Activated T-cell treated with anti-CD3 and anti-CD28 coated beads, Interleukin-2, amount 50 U/mL, for 72 hours (primary cell): ENCODE results near the gene PTX4. TPM values are rescaled to one million over a fixed set of nuclear protein-coding genes. Genes with fewer than 3 reads are reported as not detected.

Experiments
- ATAC-seq, 2 donors: fragments of 150-1000 bp; cut with Tn5 transposase; replicated peaks in 1 of 2; 2 replicates each; pipeline ENCODE4 v1.10.0; 2021; ENCODE audit warnings: moderate library complexity in 2 of 2, mild to moderate bottlenecking in 1 of 2
- DNase-seq, 2 donors: peaks; one replicate each; pipeline ENCODE4 v3.0.0; 2021 to 2022; ENCODE audit warnings: mixed read lengths in 1 of 2
- H3K27ac Mint-ChIP-seq: one replicate; pipeline ENCODE4 v1.8.0; 2022; ENCODE audit warnings: mild to moderate bottlenecking, moderate library complexity, mixed read lengths
- H3K27me3 Mint-ChIP-seq: one replicate; pipeline ENCODE4 v1.8.0; 2022; ENCODE audit warnings: low read depth, mixed read lengths
- H3K36me3 Mint-ChIP-seq, 2 donors: one replicate each; pipeline ENCODE4 v1.8.0; 2022; ENCODE audit warnings: mixed read lengths in 2 of 2, mild to moderate bottlenecking in 1 of 2; ENCODE audit not compliant: insufficient read depth in 2 of 2
- H3K4me1 Mint-ChIP-seq: one replicate; pipeline ENCODE4 v1.8.0; 2022; ENCODE audit warnings: low read depth, mixed read lengths
- H3K4me3 Mint-ChIP-seq, 2 donors: one replicate each; pipeline ENCODE4 v1.8.0; 2022; ENCODE audit warnings: mild to moderate bottlenecking in 2 of 2, mixed read lengths in 2 of 2, moderate library complexity in 2 of 2
- H3K9me3 Mint-ChIP-seq, 2 donors: one replicate each; pipeline ENCODE4 v1.8.0; 2022; ENCODE audit warnings: mixed read lengths in 2 of 2
- total RNA-seq, 2 donors: library from RNA; stranded (reverse); gene quantifications; one replicate each; pipeline ENCODE4 v1.2.3, GENCODE V29; 2022

The PTX4 gene
- total RNA-seq, 2 donors from 2014 or later: not detected

GRCh38 chr16:1464894-1465566 is 23.7 kb downstream of the PTX4 start:
- Mint-ChIP-seq H3K4me3 (no peak overlapping the region), H3K36me3 (no peaks in the 10 kb centered on the region), H3K27me3 (no peaks in the 10 kb centered on the region), H3K27ac (no peak overlapping the region), H3K9me3 (no peaks in the 10 kb centered on the region), H3K4me1 (peaks cover 8% of the 10 kb centered on the region)
- DNase-seq (no peak), ATAC-seq (no peak)

DNA sequence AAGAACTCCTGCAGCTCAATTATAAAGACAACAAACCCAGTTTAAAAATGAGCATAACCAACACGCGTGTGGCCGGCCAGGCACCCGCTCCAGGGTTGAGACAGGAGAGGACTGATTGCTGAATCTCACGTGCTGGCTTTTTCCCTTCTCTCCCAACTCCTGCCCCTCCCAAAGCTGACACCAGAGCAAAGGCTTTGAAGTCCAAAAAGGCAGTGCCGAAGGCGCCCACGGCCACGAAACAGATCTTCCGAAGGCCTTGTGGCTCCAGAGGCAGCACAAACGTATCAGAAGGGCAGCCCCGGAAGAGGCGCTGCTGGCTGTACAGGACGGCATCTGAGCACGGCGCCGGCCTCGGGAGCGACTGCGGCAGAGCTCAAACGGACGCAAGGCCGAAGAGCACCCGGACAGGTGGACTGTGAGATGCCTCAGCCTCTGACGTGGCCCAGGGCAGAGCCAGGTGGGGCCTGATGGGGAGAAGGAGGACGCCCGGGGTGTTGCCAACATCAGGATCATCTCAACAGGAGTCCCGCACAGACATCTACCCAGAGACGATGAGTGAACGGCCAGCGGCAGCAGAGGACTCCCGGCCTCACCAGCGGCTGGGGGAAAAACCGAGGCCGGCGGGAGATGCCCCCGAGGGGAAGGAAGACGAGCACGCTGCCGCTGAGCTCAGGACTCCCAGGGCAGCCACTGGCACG is 24.4 kb downstream of the PTX4 start:
- Mint-ChIP-seq H3K27ac (no peak overlapping the region), H3K4me1 (peaks cover 2% of the 10 kb centered on the region), H3K27me3 (no peaks in the 10 kb centered on the region), H3K4me3 (no peak overlapping the region), H3K36me3 (no peaks in the 10 kb centered on the region), H3K9me3 (no peaks in the 10 kb centered on the region)
- DNase-seq: no peak
- no peak for ATAC-seq

DNA sequence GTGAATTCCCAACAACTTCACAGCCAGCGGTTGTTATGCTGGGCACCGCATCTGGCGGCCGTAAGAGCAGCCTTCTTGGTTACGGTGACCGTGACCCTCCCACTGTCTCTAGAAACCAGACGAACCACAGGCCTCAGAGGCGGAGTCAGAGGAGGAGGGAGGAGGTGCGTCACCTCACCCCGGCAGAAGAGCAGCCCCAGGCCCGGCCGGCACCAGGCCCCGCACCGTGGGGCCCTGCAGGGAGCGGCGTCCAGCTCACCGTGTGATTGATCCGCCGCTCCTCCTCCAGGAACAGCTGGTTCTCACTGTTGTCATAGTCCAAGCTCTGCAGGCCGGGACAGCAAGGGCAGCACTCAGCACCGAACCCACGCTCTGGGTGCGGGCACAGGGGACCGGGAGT is 27.6 kb downstream of the PTX4 start:
- Mint-ChIP-seq H3K4me1 (peaks cover 7% of the 10 kb centered on the region), H3K4me3 (no peak overlapping the region), H3K36me3 (no peaks in the 10 kb centered on the region), H3K27me3 (no peaks in the 10 kb centered on the region), H3K9me3 (no peaks in the 10 kb centered on the region), H3K27ac (no peak overlapping the region)
- DNase-seq (no peak), ATAC-seq (no peak)

- H3K36me3 Mint-ChIP-seq: no peaks in the 10 kb centered on the region
- H3K27ac Mint-ChIP-seq: no peak overlapping the region
- H3K9me3 Mint-ChIP-seq: no peaks in the 10 kb centered on the region
- peaks cover 7% of the 10 kb centered on the region for H3K4me1 Mint-ChIP-seq
- no peaks in the 10 kb centered on the region for H3K27me3 Mint-ChIP-seq
- DNase-seq (no peak), ATAC-seq (no peak)
- H3K4me3 Mint-ChIP-seq: no peak overlapping the region
Observed at GRCh38 chr16:1460602-1461138, 28.1 kb downstream of the PTX4 start.

GRCh38 chr16:1459967-1460366 is 28.8 kb downstream of the PTX4 start:
- Mint-ChIP-seq H3K27ac (no peak overlapping the region), H3K4me3 (no peak overlapping the region), H3K4me1 (peaks cover 7% of the 10 kb centered on the region), H3K27me3 (no peaks in the 10 kb centered on the region), H3K36me3 (no peaks in the 10 kb centered on the region), H3K9me3 (no peaks in the 10 kb centered on the region)
- no peak for DNase-seq
- no peak for ATAC-seq

DNA sequence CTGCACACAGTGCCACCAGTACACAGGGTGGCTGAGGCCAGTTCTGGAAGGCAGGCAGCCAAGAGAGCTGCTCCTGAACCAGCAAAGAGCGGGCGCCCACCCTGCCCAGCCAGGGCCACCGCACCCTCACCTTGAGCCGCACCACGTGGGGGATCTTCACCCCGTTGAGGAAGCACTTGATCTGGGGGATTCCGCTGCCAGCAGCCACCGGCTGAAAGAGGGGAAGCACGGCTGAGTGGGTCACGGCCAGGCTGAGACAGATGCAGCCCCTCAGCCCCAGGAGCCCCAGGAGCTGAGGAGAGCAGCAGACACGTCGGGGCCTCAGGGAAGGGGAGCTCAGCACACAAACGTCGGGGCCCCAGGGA is 29.8 kb downstream of the PTX4 start:
- DNase-seq (no peak), ATAC-seq (peak in 1 of 2 donors; percentile 20)
- H3K9me3 Mint-ChIP-seq: no peaks in the 10 kb centered on the region
- H3K36me3 Mint-ChIP-seq: no peaks in the 10 kb centered on the region
- no peaks in the 10 kb centered on the region for H3K27me3 Mint-ChIP-seq
- H3K4me3 Mint-ChIP-seq: no peak overlapping the region
- no peak overlapping the region for H3K27ac Mint-ChIP-seq
- peaks cover 7% of the 10 kb centered on the region for H3K4me1 Mint-ChIP-seq

- Mint-ChIP-seq H3K27ac (no peak overlapping the region), H3K36me3 (no peaks in the 10 kb centered on the region), H3K9me3 (no peaks in the 10 kb centered on the region), H3K27me3 (no peaks in the 10 kb centered on the region), H3K4me1 (peaks cover 7% of the 10 kb centered on the region), H3K4me3 (no peak overlapping the region)
- ATAC-seq (peak; percentile 87 to 88), DNase-seq (peak; percentile 36 to 64)
Observed at GRCh38 chr16:1458336-1458976, 30.3 kb downstream of the PTX4 start.

DNA sequence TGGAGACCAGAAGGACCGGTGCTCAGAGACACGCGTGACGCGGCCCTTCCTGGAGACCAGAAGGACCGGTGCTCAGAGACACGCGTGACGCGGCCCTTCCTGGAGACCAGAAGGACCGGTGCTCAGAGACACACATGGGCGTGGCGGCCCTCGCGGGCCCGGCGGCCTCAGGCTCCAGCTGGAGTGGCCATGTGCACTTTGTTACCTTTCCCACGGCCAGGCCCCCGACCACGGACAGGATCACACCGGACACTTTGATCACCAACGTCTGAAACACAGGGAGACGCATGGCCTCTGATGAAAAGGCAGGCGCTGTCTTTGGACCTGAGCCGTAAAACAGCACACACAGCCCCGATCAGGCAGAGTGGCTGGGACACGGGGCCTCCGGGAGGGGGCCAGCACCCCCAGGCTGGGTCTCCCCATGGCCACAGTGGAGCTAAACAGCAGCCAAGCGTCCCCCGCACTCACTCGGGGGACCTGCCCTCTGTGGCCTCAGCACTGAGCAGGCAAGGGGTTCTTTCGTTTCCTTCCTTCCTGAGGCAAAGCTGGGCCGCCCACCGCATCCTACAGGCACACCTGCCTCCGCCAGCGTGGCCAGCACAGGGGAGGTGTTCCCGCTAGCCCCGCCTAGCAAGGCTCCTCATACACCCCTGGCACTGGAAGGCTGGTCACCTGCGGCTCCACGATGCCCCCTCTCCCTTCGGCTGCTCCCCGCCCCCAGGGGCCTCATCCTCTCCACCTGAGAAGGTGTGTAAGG is 31.1 kb downstream of the PTX4 start:
- H3K4me1 Mint-ChIP-seq: peaks cover 7% of the 10 kb centered on the region
- H3K27me3 Mint-ChIP-seq: no peaks in the 10 kb centered on the region
- no peak overlapping the region for H3K4me3 Mint-ChIP-seq
- no peak overlapping the region for H3K27ac Mint-ChIP-seq
- ATAC-seq (no peak), DNase-seq (no peak)
- no peaks in the 10 kb centered on the region for H3K36me3 Mint-ChIP-seq
- no peaks in the 10 kb centered on the region for H3K9me3 Mint-ChIP-seq

GRCh38 chr16:1456951-1457350 is 31.8 kb downstream of the PTX4 start:
- Mint-ChIP-seq H3K4me3 (no peak overlapping the region), H3K4me1 (peaks cover 7% of the 10 kb centered on the region), H3K9me3 (no peaks in the 10 kb centered on the region), H3K36me3 (no peaks in the 10 kb centered on the region), H3K27me3 (no peaks in the 10 kb centered on the region), H3K27ac (no peak overlapping the region)
- ATAC-seq (no peak), DNase-seq (no peak)

DNA sequence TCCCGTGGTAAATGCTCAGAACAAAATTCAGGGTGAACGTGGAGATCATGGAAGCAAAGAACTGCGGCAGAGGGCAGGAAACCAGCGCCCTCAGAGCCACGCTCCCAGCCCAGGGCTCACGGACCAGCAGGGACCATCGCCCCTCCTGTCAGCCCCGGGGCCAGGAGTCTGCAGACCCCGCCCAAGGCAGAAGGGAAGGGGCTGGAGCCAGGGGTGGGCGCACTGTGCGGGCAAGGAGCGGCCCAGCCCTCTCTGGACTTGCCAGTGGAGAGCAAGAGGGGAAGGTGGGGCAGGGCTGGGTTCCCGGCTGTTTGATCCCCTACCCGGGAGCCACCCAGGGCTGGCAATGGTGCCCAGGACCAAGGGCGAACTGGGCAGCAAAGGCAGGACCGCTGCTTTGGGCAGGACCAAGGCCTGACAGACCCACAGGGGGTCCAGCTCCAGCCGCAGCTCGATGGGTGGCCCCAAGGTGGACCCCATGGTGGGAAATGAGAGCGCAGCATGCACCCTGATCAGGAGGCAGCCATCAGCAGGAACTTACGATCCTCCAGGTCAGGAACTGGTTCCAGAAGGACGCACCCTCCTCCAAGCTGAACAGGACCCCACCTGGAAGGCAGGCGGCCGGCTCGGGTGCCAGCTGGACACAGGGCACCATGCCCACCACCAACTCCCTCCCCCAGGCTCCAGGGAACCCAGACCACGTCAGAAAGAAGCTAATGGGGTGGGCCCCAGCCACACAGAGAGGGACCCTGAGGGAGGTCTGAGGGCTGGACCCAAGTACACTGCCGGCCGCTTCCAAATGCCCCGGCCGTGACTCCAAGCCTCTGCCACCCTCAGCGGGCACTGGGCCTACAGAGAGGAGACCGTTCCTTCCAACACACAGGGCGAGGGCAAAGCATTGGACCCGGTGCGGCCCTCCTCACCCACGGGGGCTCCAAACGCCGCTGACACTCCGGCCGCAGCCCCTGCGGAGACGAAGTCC is 33.3 kb downstream of the PTX4 start:
- Mint-ChIP-seq H3K9me3 (no peaks in the 10 kb centered on the region), H3K27ac (no peak overlapping the region), H3K4me1 (peaks cover 7% of the 10 kb centered on the region), H3K27me3 (no peaks in the 10 kb centered on the region), H3K36me3 (no peaks in the 10 kb centered on the region), H3K4me3 (no peak overlapping the region)
- ATAC-seq: no peak
- DNase-seq: no peak

- DNase-seq (no peak), ATAC-seq (no peak)
- H3K4me1 Mint-ChIP-seq: peaks cover 7% of the 10 kb centered on the region
- no peaks in the 10 kb centered on the region for H3K9me3 Mint-ChIP-seq
- H3K4me3 Mint-ChIP-seq: no peak overlapping the region
- H3K27ac Mint-ChIP-seq: no peak overlapping the region
- no peaks in the 10 kb centered on the region for H3K36me3 Mint-ChIP-seq
- no peaks in the 10 kb centered on the region for H3K27me3 Mint-ChIP-seq
Observed at GRCh38 chr16:1454561-1454960, 34.2 kb downstream of the PTX4 start.

DNA sequence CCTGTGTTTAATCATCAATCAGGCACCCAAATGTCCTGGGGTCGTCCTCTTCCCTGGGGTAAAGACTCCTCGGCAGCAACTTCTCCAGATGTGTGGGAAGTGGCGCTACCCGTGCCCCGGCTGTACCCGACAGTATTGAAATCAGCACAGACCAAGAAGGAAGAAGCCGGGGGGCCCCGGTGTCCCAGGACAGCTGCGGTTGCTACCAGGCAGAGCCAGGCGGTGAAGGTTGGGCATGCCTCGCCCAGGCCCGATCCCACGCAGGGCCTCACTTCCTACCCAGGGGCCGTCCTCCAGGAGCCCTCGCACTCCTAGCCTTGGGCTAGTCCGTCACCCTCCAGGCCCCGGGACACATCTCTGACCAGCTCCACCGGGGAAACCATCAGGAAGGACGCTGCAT is 35.4 kb downstream of the PTX4 start:
- no peaks in the 10 kb centered on the region for H3K36me3 Mint-ChIP-seq
- H3K27me3 Mint-ChIP-seq: no peaks in the 10 kb centered on the region
- no peak for ATAC-seq
- no peak for DNase-seq
- H3K4me1 Mint-ChIP-seq: no peaks in the 10 kb centered on the region
- H3K9me3 Mint-ChIP-seq: no peaks in the 10 kb centered on the region
- H3K27ac Mint-ChIP-seq: no peak overlapping the region
- H3K4me3 Mint-ChIP-seq: no peak overlapping the region
